Effector CD8-positive, alpha-beta T cell (primary cell): ENCODE results near the gene DCAF10.
"Not testable (repeated sequence)": the region's sequence is repeated elsewhere in the genome, so short reads cannot be mapped to it uniquely, and the experiment has no call there.

Source experiments
- DNase-seq: peaks from one replicate; lab custom pipeline; 2025; lab: John Stamatoyannopoulos, UW
- total RNA-seq, 4 experiments: gene quantifications; one replicate each; lab custom pipeline; 2026; lab: John Stamatoyannopoulos, UW

Gene DCAF10
- 54.5 to 69.8 (median 61.9) reads per million in 4 experiments for total RNA-seq

GRCh38 chr9:37800631-37801286, at the start of gene DCAF10:
Gene DCAF10 (plus strand): TSS chr9:37800797. CDS start chr9:37800867, 70 bp downstream.
- DNase-seq, result peak; percentile 79

GRCh38 chr9:37751186-37751585, 49.4 kb upstream of the DCAF10 start:
- no peak for DNase-seq

GRCh38 chr9:37751704-37752103, 48.9 kb upstream of the DCAF10 start:
- not testable (repeated sequence) for DNase-seq

GRCh38 chr9:37752112-37752511, 48.5 kb upstream of the DCAF10 start:
- DNase-seq, result not testable (repeated sequence)

GRCh38 chr9:37752642-37753488, 47.7 kb upstream of the DCAF10 start:
- no peak for DNase-seq

GRCh38 chr9:37753489-37754190, 47.0 kb upstream of the DCAF10 start, which contains the start of gene TRMT10B:
Gene TRMT10B (plus strand): TSS chr9:37753805. CDS start chr9:37761932, 8,127 bp downstream.
- DNase-seq, result peak; percentile 50

- DNase-seq, result no peak
These were observed 41.9 kb upstream of the DCAF10 start for GRCh38 chr9:37758747-37759146.

GRCh38 chr9:37760416-37761161, 40.0 kb upstream of the DCAF10 start:
- no peak for DNase-seq

- no peak for DNase-seq
These were observed 39.1 kb upstream of the DCAF10 start for GRCh38 chr9:37761511-37761910.

- not testable (repeated sequence) for DNase-seq
These were observed 35.3 kb upstream of the DCAF10 start for GRCh38 chr9:37765263-37765662.

- no peak for DNase-seq
These were observed 31.3 kb upstream of the DCAF10 start for GRCh38 chr9:37769306-37769705.

- no peak for DNase-seq
These were observed 30.6 kb upstream of the DCAF10 start for GRCh38 chr9:37769995-37770394.

- no peak for DNase-seq
These were observed 25.2 kb upstream of the DCAF10 start for GRCh38 chr9:37775216-37775919.

- no peak for DNase-seq
These were observed 24.3 kb upstream of the DCAF10 start for GRCh38 chr9:37776328-37776727.

GRCh38 chr9:37778534-37778933, 22.1 kb upstream of the DCAF10 start:
- no peak for DNase-seq

GRCh38 chr9:37784291-37784615, 16.3 kb upstream of the DCAF10 start:
- DNase-seq, result no peak

- DNase-seq, result peak; percentile 66
These were observed 15.7 kb upstream of the DCAF10 start, which contains the start of gene EXOSC3 for GRCh38 chr9:37784616-37785483. Gene EXOSC3 (minus strand): TSS chr9:37785064. CDS start chr9:37785044, 20 bp downstream.

GRCh38 chr9:37787059-37787458, 13.5 kb upstream of the DCAF10 start:
- no peak for DNase-seq

GRCh38 chr9:37788332-37788731, 12.3 kb upstream of the DCAF10 start:
- DNase-seq, result no peak

- no peak for DNase-seq
These were observed 10.5 kb upstream of the DCAF10 start for GRCh38 chr9:37790096-37790495.
